HCT116 (cell line): ENCODE results near the gene BCAN. TPM values are rescaled to one million over a fixed set of nuclear protein-coding genes. Genes with fewer than 3 reads are reported as not detected.
A peak's percentile ranks its signal among the peaks of the same experiment; 100 is the strongest.

Experiments used
- ATAC-seq: fragments of 200-7000 bp; cut with Tn5 transposase; 2 replicates; pipeline ENCODE4 v1.9.1; 2020; ENCODE audit warnings: mild to moderate bottlenecking, moderate library complexity
- BruUV-seq: library from RNA; stranded (reverse); fragments of 400-500 nt; replicated peaks from 2 replicates; lab custom pipeline; 2021; lab: Mats Ljungman, UMichigan
- CTCF ChIA-PET: fragments of 300-600 bp; sonication (Branson Sonifier 250); formaldehyde crosslinking; loops from one replicate; lab custom pipeline; 2021; ENCODE audit warnings: antibody characterized with exemption; lab: Charles Lee
- POLR2A ChIA-PET: fragments of 300-600, 350-600 bp; sonication (Branson Sonifier 250); formaldehyde crosslinking; loops from one replicate; lab custom pipeline; 2021; ENCODE audit warnings: antibody characterized with exemption; lab: Charles Lee
- RAD21 ChIA-PET, 2 experiments: fragments of 300-600 bp; sonication (Branson Sonifier 250); formaldehyde crosslinking; loops; one replicate each; lab custom pipeline; 2023; ENCODE audit warnings: low total read pairs in 2 of 2; ENCODE audit not compliant: uncharacterized antibody in 2 of 2, unreplicated experiment in 2 of 2, low non-redundant PET in 1 of 2; lab: Charles Lee
- DNase-seq: peaks from one replicate; pipeline ENCODE4 v3.0.0-alpha.2; 2010; ENCODE audit warnings: low read depth, low spot score
- H2AFZ ChIP-seq: fragments of 200-600 bp; shearing (Covaris generic), sonication (generic); 2 replicates; pipeline ENCODE4 v1.6.1; 2017; ENCODE audit warnings: low read depth, mixed run types, mixed read lengths, antibody characterized with exemption, low read length; ENCODE audit not compliant: poor library complexity, severe bottlenecking
- H3K27ac ChIP-seq: 2 replicates; pipeline ENCODE4 v1.5.1; 2012; ENCODE audit warnings: low read depth, low read length
- H3K27me3 ChIP-seq: fragments of 200-600 bp; sonication (generic); 2 replicates; pipeline ENCODE4 v1.6.1; 2016; ENCODE audit warnings: mixed run types, low read length, mixed read lengths; ENCODE audit not compliant: insufficient read depth
- H3K36me3 ChIP-seq, 2 experiments: fragments of 200-500 bp in 1 of 2; fragments of 200-600 bp in 1 of 2; sonication (Bioruptor generic) in 1 of 2; sonication (generic) in 1 of 2; 2 replicates each; pipeline versions ENCODE4 v1.5.1 to v1.6.1; 2014 to 2016; ENCODE audit warnings: low read length in 2 of 2, inconsistent platforms in 1 of 2, mixed read lengths in 1 of 2, mixed run types in 1 of 2; ENCODE audit not compliant: insufficient read depth in 2 of 2, control insufficient read depth in 1 of 2
- H3K4me1 ChIP-seq, 2 experiments: fragments of 200-600 bp in 1 of 2; sonication (generic) in 1 of 2; 2 replicates each; pipeline versions ENCODE4 v1.5.1 to v1.6.1; 2012 to 2017; ENCODE audit warnings: low read length in 2 of 2, inconsistent platforms in 1 of 2, mild to moderate bottlenecking in 1 of 2, mixed read lengths in 1 of 2, mixed run types in 1 of 2, moderate library complexity in 1 of 2; ENCODE audit not compliant: insufficient read depth in 2 of 2, control insufficient read depth in 1 of 2
- H3K4me2 ChIP-seq: fragments of 200-600 bp; sonication (generic); 2 replicates; pipeline ENCODE4 v1.6.1; 2017; ENCODE audit warnings: mixed run types, low read length, mixed read lengths
- H3K4me3 ChIP-seq, 2 experiments: fragments of 200-600 bp in 1 of 2; sonication (generic) in 1 of 2; replicated peaks in 1 of 2; 2 replicates each; pipeline ENCODE4 v1.5.1; 2011 to 2016; ENCODE audit warnings: low read length in 2 of 2, control low read depth in 1 of 2, low read depth in 1 of 2, mild to moderate bottlenecking in 1 of 2, mixed read lengths in 1 of 2, mixed run types in 1 of 2
- H3K79me2 ChIP-seq: fragments of 200-600 bp; sonication (generic); 2 replicates; pipeline ENCODE4 v1.6.1; 2017; ENCODE audit warnings: mild to moderate bottlenecking, mixed run types, low read length, moderate library complexity, mixed read lengths; ENCODE audit not compliant: insufficient read depth
- H3K9ac ChIP-seq: fragments of 200-600 bp; sonication (generic); 2 replicates; pipeline ENCODE4 v1.6.1; 2016; ENCODE audit warnings: low read length, mixed read lengths
- H3K9me2 ChIP-seq: fragments of 200-600 bp; sonication (generic), shearing (Covaris generic); 2 replicates; pipeline ENCODE4 v1.6.1; 2017; ENCODE audit warnings: mixed run types, mild to moderate bottlenecking, moderate library complexity; ENCODE audit not compliant: insufficient read depth
- H3K9me3 ChIP-seq, 2 experiments: fragments of 200-500 bp in 1 of 2; fragments of 200-600 bp in 1 of 2; sonication (Bioruptor generic) in 1 of 2; sonication (generic) in 1 of 2; 2 replicates each; pipeline ENCODE4 v1.6.1; 2014 to 2017; ENCODE audit warnings: low read length in 2 of 2, mixed read lengths in 2 of 2, inconsistent platforms in 1 of 2, low read depth in 1 of 2, mild to moderate bottlenecking in 1 of 2, mixed run types in 1 of 2, moderate library complexity in 1 of 2; ENCODE audit not compliant: control insufficient read depth in 1 of 2, insufficient read depth in 1 of 2
- H4K20me1 ChIP-seq: fragments of 200-600 bp; sonication (generic), shearing (Covaris generic); 2 replicates; pipeline ENCODE4 v1.6.1; 2017; ENCODE audit warnings: mixed run types, mild to moderate bottlenecking, moderate library complexity; ENCODE audit not compliant: insufficient read depth
- CEBPB ChIP-seq: IDR thresholded peaks from 2 replicates; pipeline ENCODE4 v1.6.1; 2012; ENCODE audit warnings: low read depth
- CTCF ChIP-seq, 3 experiments: fragments of 200-600 bp in 1 of 3; sonication (generic) in 1 of 3; IDR thresholded peaks in 2 of 3; conservative IDR thresholded peaks in 1 of 3; 2 replicates each; pipeline ENCODE4 v1.5.1; 2012 to 2017; ENCODE audit warnings: low read depth in 2 of 3, low read length in 2 of 3, antibody characterized with exemption in 1 of 3, borderline replicate concordance in 1 of 3, control low read depth in 1 of 3, mild to moderate bottlenecking in 1 of 3, mixed read lengths in 1 of 3, mixed run types in 1 of 3, moderate library complexity in 1 of 3; ENCODE audit not compliant: insufficient read depth in 1 of 3
- ELF1 ChIP-seq: IDR thresholded peaks from 2 replicates; pipeline ENCODE4 v1.6.1; 2012; ENCODE audit warnings: low read depth, borderline replicate concordance
- EZH2 ChIP-seq: fragments of 200-600 bp; sonication (generic); IDR thresholded peaks from 2 replicates; pipeline ENCODE4 v1.6.1; 2017; ENCODE audit warnings: antibody characterized with exemption, mixed run types
- FOSL1 ChIP-seq: IDR thresholded peaks from 2 replicates; pipeline ENCODE4 v1.6.1; 2012; ENCODE audit warnings: low read depth
- MAX ChIP-seq: IDR thresholded peaks from 2 replicates; pipeline ENCODE4 v1.6.1; 2012
- TCF7L2 ChIP-seq: IDR thresholded peaks from 2 replicates; pipeline ENCODE4 v1.7.0; 2011; ENCODE audit warnings: borderline replicate concordance, inconsistent platforms; ENCODE audit not compliant: insufficient read depth, insufficient read length; ENCODE audit errors: extremely low read depth
- ZBTB33 ChIP-seq: IDR thresholded peaks from 2 replicates; pipeline ENCODE4 v1.6.1; 2011; ENCODE audit warnings: mild to moderate bottlenecking, low read length, moderate library complexity; ENCODE audit not compliant: insufficient replicate concordance; ENCODE audit errors: extremely low read depth
- ZFX ChIP-seq: fragments of 450-650 bp; IDR thresholded peaks from 2 replicates; pipeline ENCODE4 v1.6.1; 2017
- intact Hi-C: fragments of 100-400 bp; cut with micrococcal nuclease; formaldehyde crosslinking; loops from 2 replicates; pipeline ENCODE4 v1.10.0; 2022
- total RNA-seq: library from RNA; stranded (reverse); gene quantifications from one replicate; pipeline ENCODE4 v1.2.1, GENCODE V29; 2021; ENCODE audit not compliant: unreplicated experiment

Gene BCAN
- total RNA-seq, 1 experiment from 2014 or later = not detected

GRCh38 chr1:156659988-156660751 is 18.3 kb downstream of the BCAN start (continued):
- TF ChIP-seq CTCF (IDR thresholded peaks at IDR 0.05 in 2 of 3, conservative IDR thresholded peaks at IDR 0.05 in 1 of 3; ENCODE audit: borderline replicate concordance in 1 of 3, insufficient read depth in 1 of 3, low read depth in 2 of 3, low read length in 2 of 3) (peak in 2 of 3 experiments; percentile 99; a peak in 4 of 6 replicates), TCF7L2 (peak; percentile 55), ELF1 (no peak)

GRCh38 chr1:156660752-156661112 is 18.8 kb downstream of the BCAN start:
- H3K4me3 ChIP-seq = peak overlapping the region; percentile 65 to 90
- peak overlapping the region; percentile 99 for H3K27ac ChIP-seq
- BruUV-seq = TSS peak; percentile 88
- TF ChIP-seq CTCF (IDR thresholded peaks at IDR 0.05 in 2 of 3, conservative IDR thresholded peaks at IDR 0.05 in 1 of 3; ENCODE audit: borderline replicate concordance in 1 of 3, insufficient read depth in 1 of 3, low read depth in 2 of 3, low read length in 2 of 3) (no peak), EZH2 (no peak), FOSL1 (no peak), CEBPB (no peak), MAX (no peak), ZBTB33 (no peak), ZFX (no peak)
- RAD21 ChIA-PET = interaction anchor here in 1 of 2 experiments (0.8 kb wide), 2 partner anchors 18 to 29 kb away, joined by 3 read pairs; no protein-coding TSS in a partner anchor
- no peaks in the 10 kb centered on the region for H3K9me2 ChIP-seq
- POLR2A ChIA-PET = interaction anchor here (0.6 to 3.4 kb wide), 21 partner anchors 9 to 211 kb away, joined by 3 to 33 read pairs (median 4); partner anchors contain the start of genes BCAN, CRABP2, ISG20L2 and METTL25B
- H3K4me2 ChIP-seq = peak overlapping the region; percentile 94
- CTCF ChIA-PET = interaction anchor here (0.7 to 4.2 kb wide), 8 partner anchors 16 to 199 kb away, joined by 3 to 28 read pairs (median 16); partner anchors contain the start of genes CRABP2 and NES
- no peaks in the 10 kb centered on the region for H3K9me3 ChIP-seq
- DNase-seq (no peak), ATAC-seq (peak; percentile 12)
- no peaks in the 10 kb centered on the region for H3K27me3 ChIP-seq
- no peak overlapping the region for H2AFZ ChIP-seq
- intact Hi-C loops = loop anchor here (1.0 kb wide), 3 partner anchors 18 to 65 kb away; partner anchors contain the start of gene CRABP2
- peak overlapping the region; percentile 87 for H3K9ac ChIP-seq
- peaks cover 2 to 12% of the 10 kb centered on the region in 2 experiments; a peak in 1 of 4 replicates for H3K36me3 ChIP-seq
- H3K79me2 ChIP-seq = peaks cover 55% of the 10 kb centered on the region
- H4K20me1 ChIP-seq = peaks cover 5% of the 10 kb centered on the region; the same call in 1 of the 2 replicates
- peaks cover 51 to 79% of the 10 kb centered on the region in 2 experiments for H3K4me1 ChIP-seq
